GM18511 (cell line): ENCODE data around the gene LRRC14B.

Experiments
- ATAC-seq: cut with Tn5 transposase; IDR thresholded peaks from one replicate; pipeline ENCODE4 v1.9.1; 2021; ENCODE audit warnings: mild to moderate bottlenecking, moderate library complexity; ENCODE audit not compliant: unreplicated experiment

The LRRC14B gene

DNA sequence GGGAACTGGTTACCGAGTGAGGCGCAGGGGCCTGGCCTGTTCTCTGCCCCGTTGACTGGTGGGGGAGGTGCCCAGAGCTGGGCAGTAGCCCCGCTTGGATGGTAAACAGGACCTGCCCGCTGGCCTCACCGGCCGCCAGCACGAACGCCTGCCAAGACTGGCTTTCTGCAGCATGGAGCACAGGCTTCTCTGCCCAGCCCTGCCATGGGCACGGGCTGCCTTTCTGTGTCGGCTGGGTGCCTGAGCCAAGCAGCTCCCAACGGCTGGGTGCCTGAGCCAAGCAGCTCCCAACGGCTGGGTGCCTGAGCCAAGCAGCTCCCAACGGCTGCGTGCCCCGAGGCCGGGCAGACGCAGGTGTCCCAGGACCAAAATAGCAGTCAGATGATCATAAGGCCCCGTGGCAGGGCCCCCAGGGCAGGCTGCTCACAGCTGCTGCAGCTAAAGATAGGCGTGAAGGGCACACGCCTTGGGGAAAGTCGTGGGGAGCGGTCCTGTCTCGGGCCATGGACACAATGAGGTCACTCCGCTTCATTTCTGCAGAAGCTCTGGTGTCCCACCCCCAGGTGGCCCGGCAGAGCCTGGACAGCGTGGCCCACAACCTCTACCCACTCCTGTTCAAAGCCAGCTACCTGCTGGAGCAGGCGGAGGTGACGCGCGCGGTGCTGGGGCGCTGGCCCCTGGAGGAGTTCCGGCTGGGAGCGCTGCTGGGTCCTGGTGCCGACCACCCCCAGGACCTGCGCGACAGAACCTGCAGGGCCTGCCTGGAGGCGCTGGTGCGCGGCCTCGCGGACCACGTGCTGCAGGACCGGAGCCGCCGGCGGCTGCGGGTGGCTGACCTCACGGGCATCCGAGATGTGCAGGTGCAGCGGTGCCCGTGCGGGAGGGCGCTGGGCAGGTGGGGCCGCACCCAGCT lies at the start of gene LRRC14B:
Gene LRRC14B, plus strand, starts transcription at position 460 of the 913 bp plus-strand sequence. Its CDS starts 44 bp downstream, at position 504.
- peak; percentile 52 for ATAC-seq

GRCh38 chr5:141761-142160 lies 49.5 kb upstream of the LRRC14B start:
- no peak for ATAC-seq

- no peak for ATAC-seq
Measured at GRCh38 chr5:142246-142810, 49.0 kb upstream of the LRRC14B start.

DNA sequence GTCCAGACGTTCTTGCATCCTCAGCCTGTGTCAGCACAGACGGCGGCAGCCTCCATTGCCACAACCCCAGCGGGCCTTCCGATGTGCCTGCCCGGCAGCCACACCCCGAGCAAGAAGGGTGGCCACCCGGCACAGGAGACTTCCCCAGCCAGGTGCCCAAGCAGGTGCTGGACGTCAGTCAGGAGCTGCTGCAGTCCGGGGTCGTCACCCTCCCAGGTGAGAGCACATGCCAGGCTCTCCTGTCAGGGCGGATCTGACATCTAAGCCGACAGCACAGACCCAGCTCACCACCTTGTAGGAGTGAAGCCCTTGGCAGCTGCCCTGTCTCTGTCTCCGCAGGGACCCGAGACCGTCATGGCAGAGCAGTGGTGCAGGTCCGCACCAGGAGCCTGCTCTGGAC lies 48.3 kb upstream of the LRRC14B start:
- no peak for ATAC-seq

GRCh38 chr5:144941-145340 lies 46.4 kb upstream of the LRRC14B start:
- ATAC-seq = no peak

DNA sequence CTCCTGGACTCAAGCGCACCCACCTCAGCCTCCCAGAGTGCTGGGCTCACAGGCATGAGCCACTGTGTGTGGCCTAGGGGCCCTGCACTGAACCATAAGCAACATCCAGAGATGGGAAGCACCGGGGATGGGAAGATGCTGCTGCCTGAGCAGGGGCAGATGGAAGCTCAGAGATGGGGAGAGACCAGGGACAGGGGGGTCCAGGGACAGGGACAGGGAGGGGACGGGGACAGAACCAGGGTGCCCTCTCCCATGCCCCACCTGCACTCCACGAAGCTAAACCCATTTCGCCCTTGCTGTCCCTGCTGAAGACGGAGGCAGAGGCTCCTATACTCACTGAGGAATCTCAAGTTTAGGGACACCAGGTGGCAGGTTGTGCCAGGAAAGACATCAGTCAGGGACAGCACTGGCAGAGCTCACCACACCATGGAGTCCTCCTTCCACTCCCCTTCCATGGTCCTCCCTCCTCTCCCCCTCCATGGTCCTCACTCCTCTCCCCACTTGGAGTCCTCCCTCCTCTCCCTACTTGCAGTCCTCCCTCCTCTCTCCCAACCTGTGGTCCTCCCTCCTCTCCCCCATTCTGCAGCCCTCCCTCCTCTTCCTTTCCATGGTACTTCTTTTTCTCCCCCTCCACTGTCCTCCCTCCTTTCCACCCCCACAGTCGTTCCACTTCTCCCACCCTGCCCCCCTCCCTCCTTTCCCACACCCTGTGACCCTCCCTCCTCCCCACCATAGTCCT lies 45.5 kb upstream of the LRRC14B start:
- ATAC-seq = no peak

GRCh38 chr5:147751-148150 lies 43.5 kb upstream of the LRRC14B start:
- ATAC-seq = no peak

- ATAC-seq = no peak
Measured at GRCh38 chr5:149745-150485, 41.4 kb upstream of the LRRC14B start.

DNA sequence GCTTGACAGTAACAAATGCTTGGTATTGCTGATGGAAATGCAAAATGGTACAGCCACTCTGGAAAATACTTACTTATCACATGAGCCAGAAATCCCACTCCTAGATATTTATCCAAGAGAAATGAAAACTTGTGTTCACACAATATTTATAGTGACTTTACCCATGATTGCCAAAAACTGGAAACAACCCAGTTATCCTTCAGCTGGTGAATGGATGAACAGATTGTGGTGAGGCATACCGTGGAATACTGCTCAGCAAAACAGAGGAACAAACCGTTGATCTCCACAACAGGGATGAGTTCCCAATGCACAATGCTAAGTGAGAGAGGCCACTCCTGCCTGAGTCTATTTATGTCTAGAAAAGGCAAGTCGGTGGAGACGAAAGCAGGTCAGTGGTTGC lies 40.5 kb upstream of the LRRC14B start:
- no peak for ATAC-seq

- ATAC-seq = no peak
Measured at GRCh38 chr5:152077-152476, 39.2 kb upstream of the LRRC14B start.

- no peak for ATAC-seq
Measured at GRCh38 chr5:153256-153655, 38.0 kb upstream of the LRRC14B start.

GRCh38 chr5:154236-154635 lies 37.1 kb upstream of the LRRC14B start:
- no peak for ATAC-seq

DNA sequence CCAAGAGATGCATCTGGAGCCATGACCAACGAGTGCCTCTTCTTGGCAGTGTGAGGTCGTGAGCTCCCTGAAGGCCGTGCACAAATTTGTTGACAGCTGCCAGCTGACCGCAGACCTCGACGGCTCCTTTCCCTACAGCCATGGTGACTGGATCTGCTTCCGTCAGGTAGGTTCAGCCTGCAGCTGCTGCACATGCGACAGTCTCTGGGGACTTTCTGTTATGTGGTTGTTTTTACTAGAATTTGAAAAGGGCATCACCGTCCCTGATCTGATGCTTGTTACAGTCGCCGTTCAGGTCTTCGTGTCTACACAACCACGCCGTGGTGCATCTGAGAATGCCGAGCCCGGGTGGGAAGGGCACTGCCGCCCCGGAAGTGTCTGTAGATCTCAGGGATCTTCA lies 36.5 kb upstream of the LRRC14B start:
- ATAC-seq = no peak

DNA sequence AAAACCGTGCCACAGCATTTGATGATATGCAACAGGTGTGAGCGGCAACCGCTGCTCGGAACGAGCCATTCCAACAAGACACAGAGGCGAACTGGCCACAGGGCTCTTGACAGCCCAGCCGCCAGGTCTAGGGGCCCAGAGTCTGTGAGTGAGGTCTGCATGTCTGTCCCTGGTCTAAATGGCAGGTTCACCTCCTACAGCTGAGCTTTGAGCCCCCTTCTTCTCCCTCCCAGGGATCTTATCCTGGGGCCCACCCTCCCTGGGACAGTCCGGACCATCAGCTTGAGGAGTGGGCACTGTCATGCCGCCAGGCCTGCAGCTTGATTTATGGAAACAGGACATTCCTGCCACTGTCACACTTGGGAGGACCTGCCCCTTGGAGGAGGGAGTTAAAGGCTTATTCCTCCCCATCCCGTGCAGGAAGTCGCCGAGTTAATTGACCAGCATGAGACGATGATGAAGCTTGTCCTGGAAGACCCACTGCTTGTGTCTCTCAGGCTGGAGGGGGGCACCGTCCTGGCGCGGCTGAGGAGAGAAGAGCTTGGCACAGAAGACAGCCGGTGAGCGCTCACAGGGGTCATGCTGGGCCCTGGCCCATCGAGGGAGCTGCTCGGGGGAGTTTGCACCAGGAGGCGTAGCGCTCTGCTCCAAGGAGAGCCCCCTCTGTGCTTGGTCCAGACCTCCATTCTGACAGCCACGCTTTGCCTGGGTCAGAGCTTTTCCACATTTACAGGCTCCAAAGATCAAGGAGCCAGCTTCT lies 35.5 kb upstream of the LRRC14B start:
- no peak for ATAC-seq

GRCh38 chr5:156411-157072 lies 34.8 kb upstream of the LRRC14B start:
- ATAC-seq = no peak

- no peak for ATAC-seq
Measured at GRCh38 chr5:157126-157715, 34.1 kb upstream of the LRRC14B start.

DNA sequence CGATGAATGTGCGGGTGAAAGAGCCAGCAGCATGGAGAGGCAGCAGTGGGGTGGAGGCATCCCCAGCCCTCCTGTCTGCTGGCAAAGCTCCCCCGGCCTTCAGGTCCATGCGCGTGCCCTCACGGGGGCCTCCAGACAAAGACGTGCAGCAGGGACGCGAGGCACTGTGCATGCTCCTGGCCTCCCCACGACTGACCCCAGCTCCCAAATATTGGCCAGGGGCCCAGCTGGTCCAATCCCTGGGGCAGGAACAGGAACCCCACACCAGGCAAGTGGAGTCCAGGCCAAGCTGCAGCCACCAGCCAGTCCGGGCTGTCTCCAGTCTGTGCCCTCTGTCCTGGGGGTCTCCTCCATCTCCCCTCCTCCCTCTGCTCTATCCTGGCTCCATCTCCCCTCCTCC lies 33.5 kb upstream of the LRRC14B start:
- ATAC-seq = no peak

- no peak for ATAC-seq
Measured at GRCh38 chr5:158807-159447, 32.4 kb upstream of the LRRC14B start.
